Left cardiac atrium (tissue), 4 donors: ENCODE results near the gene TUSC2. TPM values are rescaled to one million over a fixed set of nuclear protein-coding genes. Genes with fewer than 3 reads are reported as not detected.

Source experiments
- ATAC-seq, 2 donors: fragments of 200-7000 bp; cut with Tn5 transposase; one replicate each; pipeline ENCODE4 v1.9.1; 2020; ENCODE audit warnings: mild to moderate bottlenecking in 2 of 2, moderate library complexity in 2 of 2
- DNase-seq: peaks from one replicate; pipeline ENCODE4 v3.0.0-alpha.2; 2020
- intact Hi-C, 2 donors: fragments of 100-400 bp; cut with DNase I; formaldehyde crosslinking; loops; one replicate each; pipeline versions ENCODE4 v1.14.1 to v1.15.1; 2022 to 2023
- total RNA-seq, 2 donors: library from RNA; stranded (reverse); fragmentation: NEBNext Ultra II Directional; extraction: Animal tissue kit (Norgen Biotek cat#: 25700); gene quantifications; one replicate each; pipeline ENCODE4 v1.2.1, GENCODE V29; 2021
- donor health status: DM: no; HTN: yes; CAD: no.
- donor health status: DM: no; HTN: yes; CAD: no; lungs with severe emphysema.
- donor health status: DM: yes; HTN: yes; CAD: no.
- donor health status: Dilated cardiomyopathy.

Gene TUSC2
- total RNA-seq, 2 donors from 2014 or later, result 26.2 to 27.5 TPM

DNA sequence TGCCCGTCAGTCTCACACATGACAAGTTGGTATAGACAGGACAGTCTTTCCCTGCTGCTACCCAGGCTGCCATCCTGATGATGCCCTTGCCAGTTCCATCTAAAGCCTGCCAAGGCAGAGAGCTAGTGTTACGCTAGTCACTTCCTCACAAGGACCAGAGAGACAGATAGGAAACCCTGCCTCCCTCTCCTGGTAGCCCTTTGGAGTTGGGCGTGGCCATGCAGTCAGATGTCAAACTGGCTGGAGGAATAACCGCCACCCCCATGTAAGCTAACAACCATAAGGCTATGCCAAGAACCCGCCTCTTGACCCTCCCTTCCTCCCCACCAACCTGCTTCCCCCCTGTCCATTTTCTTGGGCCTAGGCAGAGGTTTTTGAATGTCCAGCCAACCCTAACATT is 28.5 kb upstream of the TUSC2 start:
- peak; percentile 4 to 6 for ATAC-seq
- intact Hi-C loops, result no loop called here

GRCh38 chr3:50355829-50356552 is 28.0 kb upstream of the TUSC2 start:
- ATAC-seq, result no peak
- no peak for DNase-seq
- intact Hi-C loops, result no loop called here

More for the DNA sequence above, 28.5 kb upstream of the TUSC2 start:
- peak; percentile 72 for DNase-seq

GRCh38 chr3:50354850-50355249 is 26.8 kb upstream of the TUSC2 start:
- DNase-seq (no peak), ATAC-seq (no peak)
- intact Hi-C loops, result no loop called here

- no peak for ATAC-seq
- intact Hi-C loops, result no loop called here
- no peak for DNase-seq
These were observed 26.3 kb upstream of the TUSC2 start for GRCh38 chr3:50354186-50354764.

- ATAC-seq (no peak), DNase-seq (no peak)
- intact Hi-C loops, result no loop called here
These were observed 25.4 kb upstream of the TUSC2 start for GRCh38 chr3:50353245-50354004.

- DNase-seq (no peak), ATAC-seq (no peak)
- intact Hi-C loops, result no loop called here
These were observed 24.8 kb upstream of the TUSC2 start for GRCh38 chr3:50352781-50353180.

DNA sequence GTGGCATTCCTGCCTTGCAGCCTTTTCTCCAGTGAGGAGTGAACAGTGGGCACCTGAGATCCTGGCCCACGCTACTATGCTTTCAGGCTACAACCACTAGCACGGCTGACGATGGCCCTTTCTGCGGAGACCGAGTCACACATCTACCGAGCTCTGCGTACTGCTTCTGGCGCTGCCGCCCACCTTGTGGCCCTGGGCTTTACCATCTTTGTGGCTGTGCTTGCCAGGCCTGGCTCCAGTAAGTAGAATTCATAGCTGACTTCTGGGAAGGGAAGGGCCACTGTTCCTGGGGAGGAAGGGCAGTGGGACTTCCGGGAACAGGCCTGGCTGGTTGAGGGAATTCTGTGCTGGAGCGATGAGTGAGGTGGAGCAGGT is 23.3 kb upstream of the TUSC2 start:
- ATAC-seq (no peak), DNase-seq (no peak)
- intact Hi-C loops, result no loop called here

DNA sequence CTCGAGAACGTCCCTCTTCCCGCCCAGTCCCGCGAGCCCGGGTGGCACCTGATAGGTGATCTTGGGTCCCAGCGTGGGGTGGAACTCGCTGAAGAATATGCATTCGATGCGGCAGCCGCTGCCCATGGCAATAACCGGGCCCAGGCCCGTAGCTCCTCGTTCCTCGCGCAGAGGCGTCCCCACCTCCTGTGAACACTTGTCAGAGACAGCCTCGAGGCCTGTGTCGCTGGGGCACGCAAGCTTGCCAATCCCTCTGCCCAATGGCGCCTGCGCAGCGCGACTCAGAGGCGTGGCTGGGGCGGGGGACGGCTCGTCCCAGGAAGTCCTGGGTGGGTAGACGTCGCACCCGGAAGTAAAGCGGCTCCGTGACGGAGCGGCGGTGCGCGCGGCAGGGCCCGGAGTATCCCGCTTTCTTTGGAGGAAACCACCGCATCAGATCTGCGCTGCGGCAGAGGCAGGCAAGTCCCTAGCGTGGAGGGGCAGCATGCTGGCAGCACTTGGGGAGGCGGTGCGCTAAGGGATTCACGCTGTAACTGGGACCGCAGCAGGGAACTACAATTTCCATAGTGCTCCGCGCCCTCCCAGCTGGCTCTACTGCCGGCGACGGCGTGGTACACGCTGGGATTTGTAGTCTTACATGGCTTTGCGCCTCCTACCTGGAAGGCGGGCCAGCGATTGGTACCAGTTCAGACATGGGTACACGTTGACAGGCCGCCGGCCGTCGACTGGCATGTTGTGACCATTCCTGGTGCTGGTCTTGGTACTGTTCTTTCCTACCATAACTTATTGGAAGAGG is 22.7 kb upstream of the TUSC2 start, which contains the start of the genes CYB561D2 and NPRL2:
Gene CYB561D2, plus strand, starts transcription at position 336 of the 796 bp plus-strand sequence. CDS start 572 bp downstream, outside the sequence.
Gene NPRL2, minus strand, starts transcription at position 249 of the 796 bp plus-strand sequence. Its CDS starts 123 bp downstream, at position 126.
- intact Hi-C loops, result no loop called here
- peak; percentile 94 to 97 for ATAC-seq
- peak; percentile 96 for DNase-seq

DNA sequence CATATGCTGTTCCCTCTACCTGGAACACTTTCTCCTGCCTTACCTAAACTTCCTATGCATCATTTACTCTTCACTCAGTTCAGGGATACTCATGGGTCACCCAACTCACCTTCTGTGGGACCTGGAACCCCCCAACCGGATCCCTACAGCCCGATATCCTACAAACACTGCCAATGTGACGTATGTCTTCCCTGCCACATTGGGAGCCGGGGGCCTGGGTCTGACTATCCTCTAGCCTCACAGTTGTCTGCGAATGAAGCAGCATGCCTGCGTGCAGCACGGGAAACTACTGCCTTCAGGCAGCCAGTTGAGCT is 22.1 kb upstream of the TUSC2 start:
- DNase-seq, result no peak
- intact Hi-C loops, result no loop called here
- no peak for ATAC-seq

DNA sequence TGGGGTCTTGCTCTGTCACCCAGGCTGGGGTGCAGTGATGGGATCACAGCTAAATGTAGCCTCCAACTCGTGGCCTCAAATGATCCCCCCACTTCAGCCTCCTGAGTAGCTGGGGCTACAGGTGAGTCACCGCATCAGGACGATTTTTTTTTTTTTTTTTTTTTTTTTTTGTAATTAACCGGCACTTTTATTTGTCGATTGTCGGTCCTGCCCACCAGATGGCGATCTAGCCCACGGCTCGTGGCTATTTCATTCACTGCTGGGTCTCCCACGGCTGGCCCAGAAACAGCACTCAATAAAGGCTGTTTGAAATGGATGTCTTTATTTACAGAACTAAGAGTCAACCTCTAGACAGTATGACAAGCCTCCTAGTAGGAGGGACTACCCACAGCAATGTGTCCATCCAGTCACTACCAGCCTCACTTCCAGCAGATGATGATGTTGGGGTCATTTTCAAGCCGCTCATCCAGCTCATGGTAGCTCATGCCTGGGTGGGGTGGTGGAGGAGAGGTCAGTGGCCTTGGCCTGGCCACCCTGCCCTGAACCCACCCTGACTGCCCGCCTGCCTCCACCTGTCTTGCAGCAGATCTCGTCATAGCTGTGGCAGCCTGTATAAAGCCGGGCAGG is 19.3 kb upstream of the TUSC2 start:
- intact Hi-C loops, result loop anchor here (5.0 kb wide), 2 partner anchors 195 to 265 kb away; partner anchors contain the start of gene CISH (in 1 of the 2)
- peak; percentile 68 for DNase-seq
- no peak for ATAC-seq

DNA sequence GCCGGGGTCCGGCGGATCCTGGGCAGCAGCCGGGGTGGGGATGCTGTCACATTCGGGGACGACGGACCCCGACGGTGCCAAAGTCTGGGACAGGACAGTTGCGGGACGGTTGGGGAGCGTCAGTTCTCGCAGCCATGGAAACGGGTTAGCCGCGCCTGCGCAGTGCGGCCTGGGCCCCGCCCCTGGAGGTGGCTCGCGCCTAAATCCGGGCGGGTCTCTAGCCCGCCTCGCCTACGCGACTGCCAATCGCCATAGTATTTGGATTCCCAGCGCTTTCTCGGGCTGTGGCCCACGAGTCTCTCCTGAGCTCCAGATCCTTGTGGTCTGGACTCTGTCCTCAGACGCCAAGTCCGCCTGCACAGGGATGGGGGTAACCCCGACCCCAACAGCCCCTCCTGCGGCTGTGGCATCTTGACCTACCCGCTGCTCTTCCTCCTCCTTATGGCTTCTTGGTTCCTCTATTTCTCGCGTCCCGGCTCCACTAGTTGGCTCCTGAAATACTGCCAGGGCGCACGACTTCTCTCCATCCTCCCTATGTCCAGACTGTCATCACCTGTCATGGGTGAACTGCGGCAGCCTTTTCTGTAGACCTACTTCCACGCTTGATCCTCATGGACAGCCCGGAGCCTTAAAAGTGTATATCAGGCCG is 17.7 kb upstream of the TUSC2 start, which contains the start of gene ZMYND10:
Gene ZMYND10, minus strand, starts transcription at position 147 of the 649 bp plus-strand sequence. CDS start 153 bp downstream, outside the sequence.
- intact Hi-C loops, result loop anchor here (5.0 kb wide), 2 partner anchors 197 to 267 kb away; partner anchors contain the start of gene CISH (in 1 of the 2)
- DNase-seq, result peak; percentile 81
- peak; percentile 45 to 46 for ATAC-seq

DNA sequence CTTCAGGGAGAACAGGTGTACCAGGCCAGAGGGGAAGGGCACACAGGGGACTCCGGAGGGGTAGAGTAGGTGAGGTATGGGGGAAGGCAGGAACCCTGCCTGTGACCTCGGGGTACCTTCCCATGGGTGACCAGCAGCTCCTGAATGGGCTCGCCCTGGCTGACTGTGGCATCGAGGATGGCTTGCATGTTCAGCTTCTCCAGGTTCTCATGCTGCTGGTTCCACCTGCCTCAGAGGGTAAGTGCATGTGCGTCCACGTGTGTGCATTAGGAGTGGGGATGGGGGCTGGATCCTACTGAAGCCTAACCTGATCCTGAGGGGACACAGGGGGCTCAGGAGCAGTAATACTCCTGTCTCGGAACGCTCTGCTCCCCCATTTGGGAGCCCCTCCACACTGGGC is 17.0 kb upstream of the TUSC2 start:
- DNase-seq, result no peak
- intact Hi-C loops, result loop anchor here (5.0 kb wide), 2 partner anchors 197 to 267 kb away; partner anchors contain the start of gene CISH (in 1 of the 2)
- ATAC-seq, result no peak

DNA sequence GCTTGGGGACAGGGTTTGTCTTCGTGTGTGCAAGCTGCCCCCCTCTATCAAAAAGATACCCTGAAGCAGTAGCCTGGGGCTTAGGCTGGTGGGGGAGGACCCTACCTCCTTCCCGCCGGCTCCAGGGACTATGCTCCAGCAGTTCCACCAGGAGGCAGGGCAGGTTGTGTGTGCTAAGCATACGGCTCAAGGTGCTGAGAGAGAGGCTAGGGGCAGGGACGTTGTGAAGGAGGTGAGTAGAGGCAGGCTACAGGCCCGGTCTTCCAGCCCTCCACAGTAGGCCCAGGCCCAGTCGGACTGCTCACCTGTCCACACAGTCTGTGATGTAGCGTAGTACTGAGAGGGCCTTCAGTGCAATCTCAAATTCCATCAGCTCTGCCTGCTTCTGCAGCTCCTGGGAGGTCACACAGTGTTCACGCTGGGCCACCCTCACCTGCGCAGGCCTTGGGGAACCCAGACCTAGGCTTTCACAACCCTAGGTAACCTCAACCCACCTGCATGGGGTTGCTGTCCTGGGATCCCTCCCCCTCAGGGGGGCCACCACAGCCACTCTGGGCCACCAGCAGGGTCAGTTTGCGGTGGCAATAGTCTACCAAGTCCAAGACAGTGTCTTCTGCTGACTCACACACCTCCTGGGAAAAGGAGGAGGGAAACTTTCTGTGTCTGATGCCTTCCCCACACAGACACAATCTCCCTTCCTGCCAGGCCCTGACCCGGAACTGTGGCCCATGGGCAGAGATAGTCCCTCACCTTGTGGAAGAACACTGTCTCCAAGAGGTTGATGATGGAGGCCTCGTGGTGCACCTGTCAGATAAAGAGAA is 15.0 kb upstream of the TUSC2 start:
- intact Hi-C loops, result no loop called here
- no peak for ATAC-seq
- no peak for DNase-seq

DNA sequence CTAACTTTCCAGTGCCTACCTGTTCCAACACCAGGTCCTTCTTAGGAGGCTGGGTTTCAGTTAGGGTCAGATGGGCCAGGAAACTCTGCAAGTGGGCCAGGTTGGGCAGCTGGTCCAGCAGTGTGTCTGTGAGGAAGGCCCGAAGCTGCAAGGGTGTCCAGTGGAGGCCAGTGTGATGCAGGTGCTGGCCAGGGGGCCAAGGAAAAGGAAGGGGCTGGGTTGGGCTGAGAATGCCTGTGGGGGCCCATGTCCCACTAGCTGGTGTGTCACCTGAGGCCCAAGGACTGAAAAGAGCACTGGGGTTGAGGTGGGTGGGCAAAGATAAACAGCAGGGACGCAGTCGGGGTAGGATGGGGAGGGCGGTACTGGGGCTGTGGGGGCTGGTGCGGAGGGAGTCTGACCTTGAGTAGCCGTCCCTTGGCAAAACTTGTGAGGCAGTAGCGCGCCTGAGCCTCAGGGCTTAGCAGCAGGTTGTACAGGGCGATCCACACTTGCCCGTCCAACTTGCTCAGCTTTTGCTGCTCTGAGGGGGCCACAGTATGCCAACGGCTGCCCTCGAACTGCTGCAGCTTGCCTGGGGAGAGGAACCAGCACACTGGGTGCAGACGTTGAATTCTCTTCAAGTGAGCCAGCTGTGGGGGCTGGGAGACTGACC is 14.1 kb upstream of the TUSC2 start:
- intact Hi-C loops, result no loop called here
- ATAC-seq (no peak), DNase-seq (no peak)

- DNase-seq (no peak), ATAC-seq (no peak)
- intact Hi-C loops, result no loop called here
These were observed 13.5 kb upstream of the TUSC2 start for GRCh38 chr3:50341537-50341936.

DNA sequence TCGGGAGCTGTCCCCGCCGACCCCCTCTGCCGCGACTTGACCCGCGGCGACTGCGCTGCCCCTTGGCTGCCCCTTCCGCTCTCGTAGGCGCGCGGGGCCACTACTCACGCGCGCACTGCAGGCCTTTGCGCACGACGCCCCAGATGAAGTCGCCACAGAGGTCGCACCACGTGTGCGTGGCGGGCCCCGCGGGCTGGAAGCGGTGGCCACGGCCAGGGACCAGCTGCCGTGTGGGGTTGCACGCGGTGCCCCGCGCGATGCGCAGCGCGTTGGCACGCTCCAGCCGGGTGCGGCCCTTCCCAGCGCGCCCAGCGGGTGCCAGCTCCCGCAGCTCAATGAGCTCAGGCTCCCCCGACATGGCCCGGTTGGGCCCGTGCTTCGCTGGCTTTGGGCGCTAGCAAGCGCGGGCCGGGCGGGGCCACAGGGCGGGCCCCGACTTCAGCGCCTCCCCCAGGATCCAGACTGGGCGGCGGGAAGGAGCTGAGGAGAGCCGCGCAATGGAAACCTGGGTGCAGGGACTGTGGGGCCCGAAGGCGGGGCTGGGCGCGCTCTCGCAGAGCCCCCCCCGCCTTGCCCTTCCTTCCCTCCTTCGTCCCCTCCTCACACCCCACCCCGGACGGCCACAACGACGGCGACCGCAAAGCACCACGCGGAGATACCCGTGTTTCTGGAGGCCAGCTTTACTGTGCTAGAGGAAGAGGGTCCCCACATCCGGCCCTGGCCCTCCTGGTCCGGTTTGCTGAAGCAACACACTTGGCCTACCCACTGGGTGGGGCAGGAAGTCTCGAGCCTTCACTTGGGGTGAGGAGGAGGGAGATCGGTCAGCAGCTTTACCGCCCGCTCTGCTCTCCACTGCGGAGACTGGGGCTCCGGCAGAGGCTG is 12.7 kb upstream of the TUSC2 start, which contains the start of gene RASSF1:
Gene RASSF1, minus strand, starts transcription at position 389 of the 882 bp plus-strand sequence. Its CDS starts 31 bp downstream, at position 358.
- ATAC-seq (peak; percentile 21 to 47), DNase-seq (peak; percentile 86)
- intact Hi-C loops, result no loop called here
